GM12865 (cell line): Measurements from ENCODE around the gene STH.

Experiments
- DNase-seq: peaks from one replicate; pipeline ENCODE4 v3.0.0; 2010; ENCODE audit warnings: low read depth
- H3K4me3 ChIP-seq: 2 replicates; pipeline ENCODE4 v1.5.1; 2011; ENCODE audit warnings: mild to moderate bottlenecking, low read depth, low read length, control low read depth
- TF ChIP-seq, protein P1 (sequence below): IDR thresholded peaks from 2 replicates; pipeline ENCODE4 v1.5.1; 2011; ENCODE audit warnings: low read length, control low read depth, low read depth, inconsistent platforms; ENCODE audit not compliant: insufficient read depth; ENCODE audit errors: missing control alignments

STH gene

GRCh38 chr17:45998987-45999899, at the start of gene STH:
Gene STH (plus strand): TSS chr17:45999250. CDS start chr17:45999280, 30 bp downstream.
- no peak within 1 kb of the TSS for H3K4me3 ChIP-seq
- no peak for DNase-seq
- TF ChIP-seq, protein P1, sequence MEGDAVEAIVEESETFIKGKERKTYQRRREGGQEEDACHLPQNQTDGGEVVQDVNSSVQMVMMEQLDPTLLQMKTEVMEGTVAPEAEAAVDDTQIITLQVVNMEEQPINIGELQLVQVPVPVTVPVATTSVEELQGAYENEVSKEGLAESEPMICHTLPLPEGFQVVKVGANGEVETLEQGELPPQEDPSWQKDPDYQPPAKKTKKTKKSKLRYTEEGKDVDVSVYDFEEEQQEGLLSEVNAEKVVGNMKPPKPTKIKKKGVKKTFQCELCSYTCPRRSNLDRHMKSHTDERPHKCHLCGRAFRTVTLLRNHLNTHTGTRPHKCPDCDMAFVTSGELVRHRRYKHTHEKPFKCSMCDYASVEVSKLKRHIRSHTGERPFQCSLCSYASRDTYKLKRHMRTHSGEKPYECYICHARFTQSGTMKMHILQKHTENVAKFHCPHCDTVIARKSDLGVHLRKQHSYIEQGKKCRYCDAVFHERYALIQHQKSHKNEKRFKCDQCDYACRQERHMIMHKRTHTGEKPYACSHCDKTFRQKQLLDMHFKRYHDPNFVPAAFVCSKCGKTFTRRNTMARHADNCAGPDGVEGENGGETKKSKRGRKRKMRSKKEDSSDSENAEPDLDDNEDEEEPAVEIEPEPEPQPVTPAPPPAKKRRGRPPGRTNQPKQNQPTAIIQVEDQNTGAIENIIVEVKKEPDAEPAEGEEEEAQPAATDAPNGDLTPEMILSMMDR = no peak

DNA sequence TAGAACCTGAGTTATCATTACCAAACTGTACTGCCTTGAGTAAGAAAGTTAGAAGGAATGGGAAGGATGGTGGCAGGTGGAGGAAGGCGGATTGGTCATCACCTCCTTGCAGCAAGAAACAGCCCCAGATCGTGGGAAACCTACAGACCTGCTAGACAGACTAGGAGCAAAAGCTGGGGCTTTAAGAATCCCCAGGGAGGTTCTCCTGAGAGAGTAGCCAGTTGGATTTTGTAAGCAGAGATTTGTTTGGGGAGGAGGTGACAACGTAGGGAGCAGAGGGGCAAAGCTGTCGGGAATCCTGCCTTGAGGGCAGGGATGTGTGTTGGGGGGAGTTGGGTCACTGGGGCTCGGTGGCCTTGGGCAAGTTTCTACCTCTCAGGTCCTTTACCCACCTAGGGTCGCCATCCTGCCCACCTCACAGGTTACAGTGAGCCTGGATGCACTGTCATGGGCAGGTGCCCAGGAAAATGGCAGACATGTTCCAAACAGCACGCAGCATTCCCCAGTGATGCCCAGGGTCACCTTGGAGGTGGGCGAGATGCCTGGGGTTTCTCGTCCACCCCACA, 49.2 kb upstream of the STH start:
- no peak overlapping the region for H3K4me3 ChIP-seq
- no peak for DNase-seq
- TF ChIP-seq, protein P1 = no peak

DNA sequence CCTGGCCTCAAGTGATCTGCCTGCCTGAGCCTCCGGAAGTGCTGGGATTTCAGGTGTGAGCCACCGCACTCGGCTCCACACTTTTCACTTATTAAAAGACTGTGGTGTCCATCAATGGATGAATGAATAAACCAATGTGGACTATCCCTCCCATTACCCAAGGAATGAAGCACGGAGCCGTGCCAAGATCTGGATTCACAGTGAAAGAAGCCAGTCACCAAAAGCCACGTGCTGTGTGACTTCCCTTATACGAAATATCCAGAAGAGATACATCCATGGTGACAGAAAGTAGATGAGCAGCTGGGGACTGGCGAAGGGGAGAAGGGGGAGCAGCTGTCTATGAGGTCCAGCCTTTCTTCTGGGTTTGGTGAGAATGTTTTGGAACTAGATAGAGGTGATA, 48.2 kb upstream of the STH start:
- no peak for DNase-seq
- no peak overlapping the region for H3K4me3 ChIP-seq
- TF ChIP-seq, protein P1 = no peak

GRCh38 chr17:45951403-45951802, 47.6 kb upstream of the STH start:
- TF ChIP-seq, protein P1 = no peak
- DNase-seq = no peak
- no peak overlapping the region for H3K4me3 ChIP-seq

- H3K4me3 ChIP-seq = no peak overlapping the region
- TF ChIP-seq, protein P1 = no peak
- no peak for DNase-seq
Measured at GRCh38 chr17:45951941-45952340, 47.1 kb upstream of the STH start.

DNA sequence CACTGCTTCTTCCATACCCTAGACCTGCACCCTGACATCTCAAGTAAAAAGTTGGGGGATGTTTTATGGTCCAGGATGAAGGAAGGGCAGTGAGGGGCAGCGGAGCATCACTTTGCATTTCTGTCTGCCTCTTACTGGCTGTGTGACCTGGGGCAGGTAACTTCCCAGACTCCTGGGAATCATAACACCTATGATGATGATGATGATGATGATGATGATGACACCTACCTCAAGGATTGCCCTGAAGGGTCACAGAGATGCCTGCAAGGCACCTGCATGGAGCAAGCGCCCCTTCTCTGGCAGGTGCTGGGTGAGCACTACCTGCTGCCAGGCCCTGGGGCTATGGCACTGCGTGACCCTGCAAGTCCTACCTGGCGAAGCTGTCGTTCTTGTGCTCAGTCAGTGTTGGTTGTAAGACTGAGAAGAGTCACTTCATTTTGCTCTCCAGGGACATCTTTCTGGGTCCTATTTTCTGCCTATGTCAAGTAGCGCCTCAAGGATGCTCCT, 46.2 kb upstream of the STH start:
- H3K4me3 ChIP-seq = no peak overlapping the region
- DNase-seq = no peak
- TF ChIP-seq, protein P1 = no peak

DNA sequence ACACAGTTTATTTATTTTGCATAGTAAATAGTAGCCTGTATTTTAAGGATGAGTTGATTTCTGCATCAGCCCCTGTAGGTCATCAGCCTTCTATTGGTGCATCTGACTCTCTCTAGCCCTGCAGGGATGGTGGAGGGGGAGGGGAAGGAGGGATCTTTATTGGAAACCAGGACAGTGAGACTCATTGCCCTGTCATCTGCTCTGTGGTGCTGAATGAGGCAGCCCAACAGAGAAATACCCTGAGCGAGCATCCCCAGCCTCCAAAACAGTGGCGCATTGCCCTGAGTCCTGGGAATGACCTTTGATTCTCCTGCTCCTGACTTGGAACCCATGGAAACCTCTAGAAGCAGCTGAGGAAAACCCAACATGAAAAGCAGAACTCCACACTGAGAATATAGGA, 45.5 kb upstream of the STH start:
- no peak overlapping the region for H3K4me3 ChIP-seq
- TF ChIP-seq, protein P1 = no peak
- DNase-seq = no peak
